SU-DHL-6 (cell line): ENCODE data around the gene TSPAN18.

Experiments used
- H2AFZ ChIP-seq: fragments of 200-600 bp; sonication (generic); 2 replicates; pipeline ENCODE4 v1.6.1; 2014; ENCODE audit warnings: low read depth, mild to moderate bottlenecking, moderate library complexity, mixed read lengths, antibody characterized with exemption, low read length; ENCODE audit not compliant: severe bottlenecking
- H3F3A ChIP-seq: fragments of 200-600 bp; shearing (Covaris generic); 2 replicates; pipeline ENCODE4 v1.6.0; 2016; ENCODE audit warnings: antibody characterized with exemption, mild to moderate bottlenecking; ENCODE audit not compliant: insufficient read depth
- H3K27ac ChIP-seq: fragments of 200-600 bp; sonication (generic); 2 replicates; pipeline ENCODE4 v1.5.1; 2016; ENCODE audit warnings: low read depth, mild to moderate bottlenecking, low read length, moderate library complexity, mixed read lengths
- H3K27me3 ChIP-seq: fragments of 200-600 bp; sonication (generic), shearing (Covaris generic); 2 replicates; pipeline ENCODE4 v1.6.0; 2014; ENCODE audit warnings: mild to moderate bottlenecking, low read length
- H3K36me3 ChIP-seq: fragments of 200-600 bp; sonication (generic); 2 replicates; pipeline ENCODE4 v1.6.1; 2014; ENCODE audit warnings: mild to moderate bottlenecking, low read length, mixed read lengths
- H3K4me2 ChIP-seq: fragments of 300-600, 200-600 bp; shearing (Covaris generic), sonication (generic); 2 replicates; pipeline ENCODE4 v1.6.0; 2014; ENCODE audit warnings: low read length, low read depth, mild to moderate bottlenecking; ENCODE audit not compliant: poor library complexity, severe bottlenecking
- H3K4me3 ChIP-seq: fragments of 200-600 bp; sonication (generic); 2 replicates; pipeline ENCODE4 v1.5.1; 2014; ENCODE audit warnings: antibody characterized with exemption, low read length, mild to moderate bottlenecking, mixed read lengths; ENCODE audit not compliant: insufficient read depth, poor library complexity, severe bottlenecking
- H3K79me2 ChIP-seq: fragments of 200-600 bp; sonication (generic); 2 replicates; pipeline ENCODE4 v1.6.1; 2014; ENCODE audit warnings: mild to moderate bottlenecking, low read length, moderate library complexity; ENCODE audit not compliant: insufficient read depth
- H3K9ac ChIP-seq: fragments of 200-600 bp; sonication (generic); 2 replicates; pipeline ENCODE4 v1.7.0; 2014; ENCODE audit warnings: mild to moderate bottlenecking, low read length
- H3K9me2 ChIP-seq: fragments of 200-600 bp; sonication (generic); replicated peaks from 2 replicates; pipeline ENCODE4 v1.6.1; 2014; ENCODE audit warnings: low read length; ENCODE audit not compliant: insufficient read depth
- H3K9me3 ChIP-seq: fragments of 200-600 bp; sonication (generic); 2 replicates; pipeline ENCODE4 v1.6.1; 2014; ENCODE audit warnings: low read length, mixed read lengths; ENCODE audit not compliant: insufficient read depth
- H4K20me1 ChIP-seq: fragments of 200-600 bp; sonication (generic); 2 replicates; pipeline ENCODE4 v1.6.1; 2014; ENCODE audit warnings: low read depth, mild to moderate bottlenecking, antibody characterized with exemption, low read length, moderate library complexity, mixed read lengths
- EZH2phosphoT487 ChIP-seq: fragments of 200-600 bp; sonication (generic), shearing (Covaris generic); conservative IDR thresholded peaks from 2 replicates; pipeline ENCODE4 v1.6.1; 2018; ENCODE audit warnings: mild to moderate bottlenecking, antibody characterized with exemption, low read length, moderate library complexity, mixed read lengths
- TF ChIP-seq, protein P1 (sequence below): fragments of 200-600 bp; sonication (generic); IDR thresholded peaks from one replicate; pipeline ENCODE4 v1.5.1; 2017; ENCODE audit warnings: antibody characterized with exemption, mild to moderate bottlenecking, low read length, moderate library complexity; ENCODE audit not compliant: insufficient read depth, poor library complexity, severe bottlenecking

The TSPAN18 gene

DNA sequence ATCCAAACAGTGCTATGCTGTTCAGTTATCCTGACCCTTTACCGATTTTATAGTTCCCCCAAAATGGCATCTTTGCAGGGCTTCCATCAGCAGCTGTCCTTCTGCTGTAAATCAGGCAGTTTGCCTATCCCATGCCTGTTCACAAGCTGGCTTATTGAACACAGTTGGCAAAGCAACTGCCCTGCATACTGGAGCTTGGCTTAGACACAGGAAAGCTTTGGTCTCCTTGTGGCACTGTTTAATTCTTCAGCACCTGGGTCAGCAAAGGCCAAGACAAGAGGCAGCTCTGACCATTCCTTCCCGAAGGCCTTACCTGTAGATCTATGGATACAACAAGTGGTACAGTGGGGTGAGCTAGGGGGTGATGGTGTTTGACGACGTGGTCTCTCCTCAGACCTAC lies 32.2 kb downstream of the TSPAN18 start:
- Histone ChIP-seq H3K27me3 (no peaks in the 10 kb centered on the region), H3K9ac (no peak overlapping the region), H2AFZ (no peak overlapping the region), H3K9me2 (no peaks in the 10 kb centered on the region), H3K36me3 (no peaks in the 10 kb centered on the region), H3K27ac (no peak overlapping the region), H4K20me1 (no peaks in the 10 kb centered on the region), H3K4me3 (no peak overlapping the region), H3K79me2 (no peaks in the 10 kb centered on the region), H3F3A (no peaks in the 10 kb centered on the region), H3K9me3 (peaks cover 10% of the 10 kb centered on the region; the same call in 1 of the 2 replicates), H3K4me2 (no peak overlapping the region)
- TF ChIP-seq EZH2phosphoT487: no peak
- TF ChIP-seq, protein P1, sequence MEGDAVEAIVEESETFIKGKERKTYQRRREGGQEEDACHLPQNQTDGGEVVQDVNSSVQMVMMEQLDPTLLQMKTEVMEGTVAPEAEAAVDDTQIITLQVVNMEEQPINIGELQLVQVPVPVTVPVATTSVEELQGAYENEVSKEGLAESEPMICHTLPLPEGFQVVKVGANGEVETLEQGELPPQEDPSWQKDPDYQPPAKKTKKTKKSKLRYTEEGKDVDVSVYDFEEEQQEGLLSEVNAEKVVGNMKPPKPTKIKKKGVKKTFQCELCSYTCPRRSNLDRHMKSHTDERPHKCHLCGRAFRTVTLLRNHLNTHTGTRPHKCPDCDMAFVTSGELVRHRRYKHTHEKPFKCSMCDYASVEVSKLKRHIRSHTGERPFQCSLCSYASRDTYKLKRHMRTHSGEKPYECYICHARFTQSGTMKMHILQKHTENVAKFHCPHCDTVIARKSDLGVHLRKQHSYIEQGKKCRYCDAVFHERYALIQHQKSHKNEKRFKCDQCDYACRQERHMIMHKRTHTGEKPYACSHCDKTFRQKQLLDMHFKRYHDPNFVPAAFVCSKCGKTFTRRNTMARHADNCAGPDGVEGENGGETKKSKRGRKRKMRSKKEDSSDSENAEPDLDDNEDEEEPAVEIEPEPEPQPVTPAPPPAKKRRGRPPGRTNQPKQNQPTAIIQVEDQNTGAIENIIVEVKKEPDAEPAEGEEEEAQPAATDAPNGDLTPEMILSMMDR: no peak

DNA sequence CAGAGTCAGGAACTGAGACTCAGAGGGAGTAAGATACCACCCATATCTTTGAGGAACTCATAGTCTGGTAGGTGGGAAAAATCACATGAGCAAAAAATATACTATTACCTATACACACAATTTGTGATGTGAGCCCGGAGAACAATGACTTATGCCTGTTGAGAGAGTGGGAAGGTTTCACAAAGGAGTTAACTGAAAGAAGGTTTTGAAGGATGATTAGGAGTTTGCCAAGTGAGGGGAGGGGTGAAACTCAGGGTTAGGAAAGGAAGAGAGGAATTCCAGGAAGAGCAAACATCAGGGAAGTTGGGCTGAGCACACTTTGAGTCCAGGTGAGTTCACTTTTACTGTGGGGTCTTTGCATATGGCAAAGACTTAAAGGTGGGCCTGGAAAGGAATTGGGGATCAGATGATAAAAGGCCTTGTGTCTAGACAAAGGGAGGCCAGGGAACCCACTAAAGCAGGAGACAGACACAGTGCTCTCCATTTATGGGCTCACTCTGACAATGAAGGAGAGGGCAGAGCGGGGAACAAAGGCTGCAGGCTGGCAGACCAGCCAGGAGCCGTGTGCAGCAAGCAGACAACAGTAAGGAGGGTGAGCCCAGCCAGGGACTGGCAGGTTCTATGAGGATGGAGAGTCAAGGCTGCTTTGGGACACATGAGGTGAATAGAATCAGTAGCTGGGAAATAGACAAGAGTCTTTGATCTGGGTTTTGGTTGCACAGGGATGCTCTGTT lies 33.1 kb downstream of the TSPAN18 start:
- TF ChIP-seq, protein P1: no peak
- no peak for TF ChIP-seq EZH2phosphoT487

DNA sequence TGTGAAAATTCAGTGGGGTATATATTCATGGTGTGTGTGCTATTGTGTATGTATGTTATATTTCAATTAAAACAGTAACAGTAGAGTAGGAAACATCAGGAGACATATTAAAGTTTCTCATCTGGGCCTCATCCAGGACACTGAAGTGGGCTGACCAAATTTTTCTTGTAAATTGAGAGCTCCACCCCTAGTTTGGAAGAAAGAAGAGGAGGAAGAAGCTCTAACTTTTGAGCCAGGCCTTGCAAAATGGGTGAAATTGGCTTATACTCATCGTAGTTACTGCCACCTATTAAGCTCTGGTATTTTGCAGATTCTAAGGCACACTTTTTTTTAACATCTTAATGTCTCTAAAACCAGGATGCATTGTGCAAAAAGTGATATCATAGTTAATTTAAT lies 33.7 kb downstream of the TSPAN18 start:
- TF ChIP-seq, protein P1: no peak
- TF ChIP-seq EZH2phosphoT487: no peak

More for the DNA sequence above, 33.1 kb downstream of the TSPAN18 start:
- H3K9ac ChIP-seq: no peak overlapping the region
- H2AFZ ChIP-seq: no peak overlapping the region
- H3K36me3 ChIP-seq: no peaks in the 10 kb centered on the region
- no peak overlapping the region for H3K27ac ChIP-seq
- no peak overlapping the region for H3K4me3 ChIP-seq
- H3K27me3 ChIP-seq: no peaks in the 10 kb centered on the region
- H3K79me2 ChIP-seq: no peaks in the 10 kb centered on the region
- peaks cover 10% of the 10 kb centered on the region; the same call in 1 of the 2 replicates for H3K9me3 ChIP-seq
- no peak overlapping the region for H3K4me2 ChIP-seq
- H3F3A ChIP-seq: no peaks in the 10 kb centered on the region
- H3K9me2 ChIP-seq: no peaks in the 10 kb centered on the region
- H4K20me1 ChIP-seq: no peaks in the 10 kb centered on the region

More for the DNA sequence above, 33.7 kb downstream of the TSPAN18 start:
- Histone ChIP-seq H3K4me3 (no peak overlapping the region), H3K9ac (no peak overlapping the region), H3K79me2 (no peaks in the 10 kb centered on the region), H3K9me3 (peaks cover 10% of the 10 kb centered on the region; the same call in 1 of the 2 replicates), H4K20me1 (no peaks in the 10 kb centered on the region), H3K36me3 (no peaks in the 10 kb centered on the region), H2AFZ (no peak overlapping the region), H3F3A (no peaks in the 10 kb centered on the region), H3K9me2 (no peaks in the 10 kb centered on the region), H3K4me2 (no peak overlapping the region), H3K27ac (no peak overlapping the region), H3K27me3 (no peaks in the 10 kb centered on the region)
